Measurements from ENCODE around the gene SYNGR2. TPM values are rescaled to one million over a fixed set of nuclear protein-coding genes. Genes with fewer than 3 reads are reported as not detected.

Gene SYNGR2
- total and polyA plus RNA-seq, 4 experiments from 2014 or later = 60.3 to 234 (median 103) TPM

GRCh38 chr17:78185981-78186691 lies 17.8 kb downstream of the SYNGR2 start:
- no peaks in the 10 kb centered on the region for H3K9me3 ChIP-seq (ENCODE audit: control insufficient read depth in 1 of 2, low read length in 2 of 2)
- peaks cover 14% of the 10 kb centered on the region for H3K4me1 ChIP-seq (ENCODE audit: insufficient read depth, low read length)
- no peak for DNase-seq
- no peaks in the 10 kb centered on the region for H3K36me3 ChIP-seq (ENCODE audit: insufficient read depth, low read length)
- Mint-ChIP-seq H3K36me3 (no peaks in the 10 kb centered on the region), H3K27ac (peak overlapping the region in 5 of 7 donors; percentile 20 to 82 (median 42)), H3K9me3 (peaks cover 0 to 2% (median 0%) of the 10 kb centered on the region in 8 donors), H3K4me1 (peaks cover 4 to 16% (median 9%) of the 10 kb centered on the region in 4 donors), H3K27me3 (no peaks in the 10 kb centered on the region), H3K4me3 (peak overlapping the region; percentile 35 to 84 (median 66))
- intact Hi-C loops (cut with micrococcal nuclease) = no loop called here
- CTCF ChIA-PET (ENCODE audit: partially characterized antibody) = interaction anchor here (1.0 to 3.7 kb wide), 5 partner anchors 10 to 167 kb away, joined by 3 to 17 read pairs (median 4); no protein-coding TSS in a partner anchor
- H3K27ac ChIP-seq (ENCODE audit: low read depth, low read length) = no peak overlapping the region
- POLR2A ChIA-PET (ENCODE audit: partially characterized antibody) = interaction anchor here (0.7 to 1.5 kb wide), 7 partner anchors 9 to 101 kb away, joined by 3 to 6 read pairs (median 3); no protein-coding TSS in a partner anchor
- H3K27me3 ChIP-seq (ENCODE audit: insufficient read depth, low read length) = no peaks in the 10 kb centered on the region
- no peak overlapping the region for H3K4me3 ChIP-seq (ENCODE audit: low read length in 2 of 2)

GRCh38 chr17:78186692-78187595 lies 18.6 kb downstream of the SYNGR2 start, which contains the start of the genes AFMID and TK1:
Gene AFMID, plus strand, starts transcription at chr17:78187362. Its CDS starts 9 bp downstream, at chr17:78187371.
Gene TK1, minus strand, starts transcription at chr17:78187052. Its CDS starts 58 bp downstream, at chr17:78186994.
- CTCF ChIA-PET (ENCODE audit: partially characterized antibody) = interaction anchor here (1.0 to 3.7 kb wide), 5 partner anchors 11 to 168 kb away, joined by 3 to 17 read pairs (median 3); no protein-coding TSS in a partner anchor
- H3K27me3 Mint-ChIP-seq = no peaks in the 10 kb centered on the region

GRCh38 chr17:78196716-78197115 lies 28.3 kb downstream of the SYNGR2 start:
- Mint-ChIP-seq H3K4me1 (no peaks in the 10 kb centered on the region), H3K27ac (no peak overlapping the region), H3K36me3 (no peaks in the 10 kb centered on the region), H3K9me3 (no peaks in the 10 kb centered on the region), H3K27me3 (no peaks in the 10 kb centered on the region), H3K4me3 (no peak overlapping the region)
- Histone ChIP-seq H3K4me1 (ENCODE audit: insufficient read depth, low read length) (no peaks in the 10 kb centered on the region), H3K27ac (ENCODE audit: low read depth, low read length) (no peak overlapping the region), H3K4me3 (ENCODE audit: low read length in 2 of 2) (no peak overlapping the region), H3K9me3 (ENCODE audit: control insufficient read depth in 1 of 2, low read length in 2 of 2) (no peaks in the 10 kb centered on the region), H3K36me3 (ENCODE audit: insufficient read depth, low read length) (no peaks in the 10 kb centered on the region), H3K27me3 (ENCODE audit: insufficient read depth, low read length) (no peaks in the 10 kb centered on the region)
- no peak for DNase-seq
- CTCF ChIA-PET (ENCODE audit: partially characterized antibody) = no interaction called here
- POLR2A ChIA-PET (ENCODE audit: partially characterized antibody) = no interaction called here
- intact Hi-C loops (cut with micrococcal nuclease) = no loop called here

More at GRCh38 chr17:78186692-78187595, 18.6 kb downstream of the SYNGR2 start, which contains the start of the genes AFMID and TK1:
- Histone ChIP-seq H3K9me3 (ENCODE audit: control insufficient read depth in 1 of 2, low read length in 2 of 2) (no peaks in the 10 kb centered on the region), H3K4me1 (ENCODE audit: insufficient read depth, low read length) (peaks cover 14% of the 10 kb centered on the region), H3K4me3 (ENCODE audit: low read length in 2 of 2) (peak within 1 kb of the TSS; percentile 55 to 75), H3K27ac (ENCODE audit: low read depth, low read length) (no peak within 1 kb of the TSS), H3K27me3 (ENCODE audit: insufficient read depth, low read length) (no peaks in the 10 kb centered on the region), H3K36me3 (ENCODE audit: insufficient read depth, low read length) (no peaks in the 10 kb centered on the region)
- H3K4me3 Mint-ChIP-seq = peak within 1 kb of the TSS; percentile 81 to 90 (median 87)
- peaks cover 4 to 16% (median 9%) of the 10 kb centered on the region in 4 donors for H3K4me1 Mint-ChIP-seq
- DNase-seq = peak; percentile 64 to 78 (median 71)
- no peaks in the 10 kb centered on the region for H3K36me3 Mint-ChIP-seq
- intact Hi-C loops (cut with micrococcal nuclease) = no loop called here
- POLR2A ChIA-PET (ENCODE audit: partially characterized antibody) = interaction anchor here (0.7 to 1.5 kb wide), 8 partner anchors 10 to 102 kb away, joined by 3 to 6 read pairs (median 3); no protein-coding TSS in a partner anchor
- peaks cover 0 to 2% (median 0%) of the 10 kb centered on the region in 8 donors for H3K9me3 Mint-ChIP-seq
- H3K27ac Mint-ChIP-seq = peak within 1 kb of the TSS in 6 of 7 donors; percentile 20 to 82 (median 65)

- Mint-ChIP-seq H3K9me3 (no peaks in the 10 kb centered on the region), H3K4me3 (no peak overlapping the region), H3K36me3 (no peaks in the 10 kb centered on the region), H3K27me3 (no peaks in the 10 kb centered on the region), H3K4me1 (no peaks in the 10 kb centered on the region), H3K27ac (peak overlapping the region in 1 of 7 donors; percentile 19)
- Histone ChIP-seq H3K36me3 (ENCODE audit: insufficient read depth, low read length) (no peaks in the 10 kb centered on the region), H3K4me3 (ENCODE audit: low read length in 2 of 2) (no peak overlapping the region), H3K4me1 (ENCODE audit: insufficient read depth, low read length) (no peaks in the 10 kb centered on the region), H3K27ac (ENCODE audit: low read depth, low read length) (no peak overlapping the region), H3K27me3 (ENCODE audit: insufficient read depth, low read length) (no peaks in the 10 kb centered on the region), H3K9me3 (ENCODE audit: control insufficient read depth in 1 of 2, low read length in 2 of 2) (no peaks in the 10 kb centered on the region)
- ChIA-PET POLR2A (ENCODE audit: partially characterized antibody) (no interaction called here), CTCF (ENCODE audit: partially characterized antibody) (interaction anchor here (0.7 kb wide), 1 partner anchor 225 kb away, joined by 3 read pairs; no protein-coding TSS in a partner anchor)
- DNase-seq = no peak
- intact Hi-C loops (cut with micrococcal nuclease) = no loop called here
Observed at GRCh38 chr17:78197147-78197832, 28.9 kb downstream of the SYNGR2 start.

- POLR2A ChIA-PET (ENCODE audit: partially characterized antibody) = no interaction called here
- Histone ChIP-seq H3K9me3 (ENCODE audit: control insufficient read depth in 1 of 2, low read length in 2 of 2) (no peaks in the 10 kb centered on the region), H3K4me3 (ENCODE audit: low read length in 2 of 2) (no peak overlapping the region), H3K36me3 (ENCODE audit: insufficient read depth, low read length) (no peaks in the 10 kb centered on the region), H3K27ac (ENCODE audit: low read depth, low read length) (no peak overlapping the region), H3K27me3 (ENCODE audit: insufficient read depth, low read length) (no peaks in the 10 kb centered on the region), H3K4me1 (ENCODE audit: insufficient read depth, low read length) (no peaks in the 10 kb centered on the region)
- Mint-ChIP-seq H3K27ac (no peak overlapping the region), H3K27me3 (no peaks in the 10 kb centered on the region), H3K36me3 (no peaks in the 10 kb centered on the region), H3K9me3 (no peaks in the 10 kb centered on the region), H3K4me1 (no peaks in the 10 kb centered on the region), H3K4me3 (no peak overlapping the region)
- intact Hi-C loops (cut with micrococcal nuclease) = no loop called here
- CTCF ChIA-PET (ENCODE audit: partially characterized antibody) = interaction anchor here (1.5 kb wide), 1 partner anchor 116 kb away, joined by 3 read pairs; no protein-coding TSS in a partner anchor
- no peak for DNase-seq
Observed at GRCh38 chr17:78200451-78200850, 32.1 kb downstream of the SYNGR2 start.

- H3K4me3 Mint-ChIP-seq = no peak overlapping the region
- H3K36me3 Mint-ChIP-seq = no peaks in the 10 kb centered on the region
- no peaks in the 10 kb centered on the region for H3K36me3 ChIP-seq (ENCODE audit: insufficient read depth, low read length)
- no peak for DNase-seq
- POLR2A ChIA-PET (ENCODE audit: partially characterized antibody) = interaction anchor here (1.1 kb wide), 1 partner anchor 63 kb away, joined by 4 read pairs; no protein-coding TSS in a partner anchor
- CTCF ChIA-PET (ENCODE audit: partially characterized antibody) = no interaction called here
- no peak overlapping the region for H3K4me3 ChIP-seq (ENCODE audit: low read length in 2 of 2)
- no peaks in the 10 kb centered on the region for H3K27me3 ChIP-seq (ENCODE audit: insufficient read depth, low read length)
- no peaks in the 10 kb centered on the region for H3K9me3 Mint-ChIP-seq
- no peaks in the 10 kb centered on the region for H3K4me1 Mint-ChIP-seq
- no peak overlapping the region for H3K27ac Mint-ChIP-seq
- H3K27ac ChIP-seq (ENCODE audit: low read depth, low read length) = no peak overlapping the region
- H3K9me3 ChIP-seq (ENCODE audit: control insufficient read depth in 1 of 2, low read length in 2 of 2) = no peaks in the 10 kb centered on the region
- intact Hi-C loops (cut with micrococcal nuclease) = no loop called here
- no peaks in the 10 kb centered on the region for H3K4me1 ChIP-seq (ENCODE audit: insufficient read depth, low read length)
- no peaks in the 10 kb centered on the region for H3K27me3 Mint-ChIP-seq
Observed at GRCh38 chr17:78202666-78203065, 34.3 kb downstream of the SYNGR2 start.
